ENCODE measurements around the gene SERPINF2. TPM values are rescaled to one million over a fixed set of nuclear protein-coding genes. Genes with fewer than 3 reads are reported as not detected.

The SERPINF2 gene
- total RNA-seq, 1 donor from 2014 or later = 0.19 TPM

- H3K4me1 Mint-ChIP-seq = peaks cover 3% of the 10 kb centered on the region
- H3K4me3 Mint-ChIP-seq = no peak overlapping the region
- no peaks in the 10 kb centered on the region for H3K9me3 Mint-ChIP-seq
- H3K27me3 Mint-ChIP-seq (ENCODE audit: low read depth) = no peaks in the 10 kb centered on the region
- no peak for DNase-seq (ENCODE audit: low read depth, low spot score)
- no peak for TF ChIP-seq CTCF (conservative IDR thresholded peaks at IDR 0.05)
- H3K27ac Mint-ChIP-seq (ENCODE audit: unreplicated experiment) = no peak overlapping the region
- peaks cover 4% of the 10 kb centered on the region for H3K36me3 Mint-ChIP-seq (ENCODE audit: low read depth)
Measured at GRCh38 chr17:1782171-1782567, 39.5 kb downstream of the SERPINF2 start.

- Mint-ChIP-seq H3K27ac (ENCODE audit: unreplicated experiment) (no peak overlapping the region), H3K27me3 (ENCODE audit: low read depth) (no peaks in the 10 kb centered on the region), H3K36me3 (ENCODE audit: low read depth) (peaks cover 4% of the 10 kb centered on the region), H3K9me3 (no peaks in the 10 kb centered on the region), H3K4me3 (no peak overlapping the region), H3K4me1 (peaks cover 3% of the 10 kb centered on the region)
- no peak for TF ChIP-seq CTCF (conservative IDR thresholded peaks at IDR 0.05)
- DNase-seq (ENCODE audit: low read depth, low spot score) = no peak
Measured at GRCh38 chr17:1783271-1783670, 40.6 kb downstream of the SERPINF2 start.

GRCh38 chr17:1783834-1784611 is 41.4 kb downstream of the SERPINF2 start:
- H3K27me3 Mint-ChIP-seq (ENCODE audit: low read depth) = no peaks in the 10 kb centered on the region
- no peaks in the 10 kb centered on the region for H3K9me3 Mint-ChIP-seq
- H3K4me3 Mint-ChIP-seq = no peak overlapping the region
- H3K27ac Mint-ChIP-seq (ENCODE audit: unreplicated experiment) = no peak overlapping the region
- TF ChIP-seq CTCF (conservative IDR thresholded peaks at IDR 0.05) = peak; percentile 69
- DNase-seq (ENCODE audit: low read depth, low spot score) = no peak
- peaks cover 3% of the 10 kb centered on the region for H3K4me1 Mint-ChIP-seq
- peaks cover 4% of the 10 kb centered on the region for H3K36me3 Mint-ChIP-seq (ENCODE audit: low read depth)

- no peaks in the 10 kb centered on the region for H3K9me3 Mint-ChIP-seq
- H3K36me3 Mint-ChIP-seq (ENCODE audit: low read depth) = peaks cover 4% of the 10 kb centered on the region
- DNase-seq (ENCODE audit: low read depth, low spot score) = no peak
- H3K27ac Mint-ChIP-seq (ENCODE audit: unreplicated experiment) = no peak overlapping the region
- H3K4me1 Mint-ChIP-seq = peaks cover 3% of the 10 kb centered on the region
- no peak overlapping the region for H3K4me3 Mint-ChIP-seq
- TF ChIP-seq CTCF (conservative IDR thresholded peaks at IDR 0.05) = no peak
- no peaks in the 10 kb centered on the region for H3K27me3 Mint-ChIP-seq (ENCODE audit: low read depth)
Measured at GRCh38 chr17:1785930-1786329, 43.3 kb downstream of the SERPINF2 start.

GRCh38 chr17:1786708-1787107 is 44.0 kb downstream of the SERPINF2 start:
- Mint-ChIP-seq H3K27me3 (ENCODE audit: low read depth) (no peaks in the 10 kb centered on the region), H3K27ac (ENCODE audit: unreplicated experiment) (no peak overlapping the region), H3K4me3 (no peak overlapping the region), H3K4me1 (peaks cover 3% of the 10 kb centered on the region), H3K36me3 (ENCODE audit: low read depth) (peaks cover 6% of the 10 kb centered on the region), H3K9me3 (no peaks in the 10 kb centered on the region)
- no peak for TF ChIP-seq CTCF (conservative IDR thresholded peaks at IDR 0.05)
- DNase-seq (ENCODE audit: low read depth, low spot score) = no peak
